Breast epithelium (tissue), 4 donors: ENCODE results near the gene EFCAB8. TPM values are rescaled to one million over a fixed set of nuclear protein-coding genes. Genes with fewer than 3 reads are reported as not detected.

ENCODE experiments used
- DNase-seq, 2 donors: peaks; one replicate each; pipeline ENCODE4 v3.0.0-alpha.2; 2019; ENCODE audit warnings: low spot score in 2 of 2
- H3K27ac ChIP-seq, 2 donors: fragments of 200-600 bp; sonication (generic) in 1 of 2; one replicate each; pipeline ENCODE4 v1.5.1; 2016 to 2019; ENCODE audit warnings: mild to moderate bottlenecking in 1 of 2
- H3K27me3 ChIP-seq, 2 donors: fragments of 200-600 bp; sonication (generic) in 1 of 2; one replicate each; pipeline versions ENCODE4 v1.5.1 to v1.6.0; 2017 to 2019; ENCODE audit warnings: control low read depth in 1 of 2, mild to moderate bottlenecking in 1 of 2
- H3K36me3 ChIP-seq: fragments of 200-600 bp; one replicate; pipeline ENCODE4 v1.5.1; 2019
- H3K4me1 ChIP-seq, 2 donors: fragments of 200-600 bp; sonication (generic); one replicate each; pipeline ENCODE4 v1.5.1; 2016 to 2019; ENCODE audit warnings: control low read depth in 1 of 2
- H3K4me3 ChIP-seq, 3 donors: fragments of 200-600 bp; sonication (generic); 1 replicate in 2 of 3; 2 replicates in 1 of 3; pipeline ENCODE4 v1.5.1; 2016 to 2019; ENCODE audit warnings: mild to moderate bottlenecking in 3 of 3, moderate library complexity in 2 of 3
- H3K9me3 ChIP-seq, 2 donors: fragments of 200-600 bp; sonication (generic) in 1 of 2; one replicate each; pipeline ENCODE4 v1.5.1; 2016 to 2019; ENCODE audit warnings: control low read depth in 1 of 2
- CTCF ChIP-seq, 3 donors: fragments of 450-650 bp; IDR thresholded peaks; one replicate each; pipeline ENCODE4 v1.5.1; 2016 to 2017; ENCODE audit warnings: antibody characterized with exemption in 3 of 3, mild to moderate bottlenecking in 3 of 3, moderate library complexity in 3 of 3
- POLR2A ChIP-seq: fragments of 450-650 bp; IDR thresholded peaks from one replicate; pipeline ENCODE4 v1.6.1; 2016; ENCODE audit warnings: antibody characterized with exemption, mild to moderate bottlenecking, moderate library complexity
- POLR2AphosphoS5 ChIP-seq, 3 donors: sonication (generic); formaldehyde crosslinking; IDR thresholded peaks; one replicate each; pipeline ENCODE4 v1.6.1; 2017; ENCODE audit warnings: antibody characterized with exemption in 3 of 3
- intact Hi-C: fragments of 100-400 bp; cut with DNase I; formaldehyde crosslinking; loops from one replicate; pipeline ENCODE4 v1.15.1; 2023; ENCODE audit warnings: low total_unique reads
- total RNA-seq, 3 donors: library from RNA; depleted of rRNA; stranded (reverse); fragments of >200 nt; gene quantifications; one replicate each; pipeline ENCODE4 v1.1.0, GENCODE V29; 2016

The EFCAB8 gene
- total RNA-seq, 3 donors from 2014 or later = 0.32 TPM; not detected in 2

GRCh38 chr20:32886652-32887051 is 27.9 kb downstream of the EFCAB8 start:
- no peak for TF ChIP-seq CTCF (IDR thresholded peaks at IDR 0.05)
- no peak for TF ChIP-seq POLR2A
- no peak for TF ChIP-seq POLR2AphosphoS5 (IDR thresholded peaks at IDR 0.05)
- DNase-seq = no peak
- Histone ChIP-seq H3K27me3 (no peaks in the 10 kb centered on the region), H3K4me3 (no peak overlapping the region), H3K36me3 (no peaks in the 10 kb centered on the region), H3K9me3 (no peaks in the 10 kb centered on the region), H3K27ac (no peak overlapping the region), H3K4me1 (no peaks in the 10 kb centered on the region)
- intact Hi-C loops = no loop called here

GRCh38 chr20:32887492-32887891 is 28.8 kb downstream of the EFCAB8 start:
- Histone ChIP-seq H3K36me3 (no peaks in the 10 kb centered on the region), H3K9me3 (no peaks in the 10 kb centered on the region), H3K27ac (no peak overlapping the region), H3K4me3 (no peak overlapping the region), H3K27me3 (no peaks in the 10 kb centered on the region), H3K4me1 (no peaks in the 10 kb centered on the region)
- intact Hi-C loops = no loop called here
- no peak for DNase-seq
- TF ChIP-seq CTCF (IDR thresholded peaks at IDR 0.05) = no peak
- no peak for TF ChIP-seq POLR2A
- no peak for TF ChIP-seq POLR2AphosphoS5 (IDR thresholded peaks at IDR 0.05)

- H3K27me3 ChIP-seq = no peaks in the 10 kb centered on the region
- no peaks in the 10 kb centered on the region for H3K9me3 ChIP-seq
- no peaks in the 10 kb centered on the region for H3K36me3 ChIP-seq
- H3K27ac ChIP-seq = no peak overlapping the region
- no peaks in the 10 kb centered on the region for H3K4me1 ChIP-seq
- no peak overlapping the region for H3K4me3 ChIP-seq
- no peak for DNase-seq
- no peak for TF ChIP-seq POLR2A
- no peak for TF ChIP-seq CTCF (IDR thresholded peaks at IDR 0.05)
- TF ChIP-seq POLR2AphosphoS5 (IDR thresholded peaks at IDR 0.05) = no peak
- intact Hi-C loops = no loop called here
Measured at GRCh38 chr20:32888636-32889035, 29.9 kb downstream of the EFCAB8 start.

GRCh38 chr20:32889281-32889680 is 30.6 kb downstream of the EFCAB8 start:
- DNase-seq = no peak
- Histone ChIP-seq H3K27ac (no peak overlapping the region), H3K27me3 (no peaks in the 10 kb centered on the region), H3K4me3 (no peak overlapping the region), H3K4me1 (no peaks in the 10 kb centered on the region), H3K9me3 (no peaks in the 10 kb centered on the region), H3K36me3 (no peaks in the 10 kb centered on the region)
- TF ChIP-seq POLR2AphosphoS5 (IDR thresholded peaks at IDR 0.05) = no peak
- no peak for TF ChIP-seq POLR2A
- no peak for TF ChIP-seq CTCF (IDR thresholded peaks at IDR 0.05)
- intact Hi-C loops = no loop called here

- no peak for TF ChIP-seq CTCF (IDR thresholded peaks at IDR 0.05)
- no peak for TF ChIP-seq POLR2AphosphoS5 (IDR thresholded peaks at IDR 0.05)
- no peak for TF ChIP-seq POLR2A
- Histone ChIP-seq H3K4me3 (no peak overlapping the region), H3K9me3 (no peaks in the 10 kb centered on the region), H3K27me3 (no peaks in the 10 kb centered on the region), H3K4me1 (no peaks in the 10 kb centered on the region), H3K36me3 (no peaks in the 10 kb centered on the region), H3K27ac (no peak overlapping the region)
- no peak for DNase-seq
- intact Hi-C loops = loop anchor here (5.0 kb wide), 1 partner anchor 71 kb away; no protein-coding TSS in a partner anchor
Measured at GRCh38 chr20:32891491-32891890, 32.8 kb downstream of the EFCAB8 start.
